ENCODE results near the gene TEX10.
"Not testable (repeated sequence)": the region's sequence is repeated elsewhere in the genome, so short reads cannot be mapped to it uniquely, and the experiment has no call there.

TEX10 gene

DNA sequence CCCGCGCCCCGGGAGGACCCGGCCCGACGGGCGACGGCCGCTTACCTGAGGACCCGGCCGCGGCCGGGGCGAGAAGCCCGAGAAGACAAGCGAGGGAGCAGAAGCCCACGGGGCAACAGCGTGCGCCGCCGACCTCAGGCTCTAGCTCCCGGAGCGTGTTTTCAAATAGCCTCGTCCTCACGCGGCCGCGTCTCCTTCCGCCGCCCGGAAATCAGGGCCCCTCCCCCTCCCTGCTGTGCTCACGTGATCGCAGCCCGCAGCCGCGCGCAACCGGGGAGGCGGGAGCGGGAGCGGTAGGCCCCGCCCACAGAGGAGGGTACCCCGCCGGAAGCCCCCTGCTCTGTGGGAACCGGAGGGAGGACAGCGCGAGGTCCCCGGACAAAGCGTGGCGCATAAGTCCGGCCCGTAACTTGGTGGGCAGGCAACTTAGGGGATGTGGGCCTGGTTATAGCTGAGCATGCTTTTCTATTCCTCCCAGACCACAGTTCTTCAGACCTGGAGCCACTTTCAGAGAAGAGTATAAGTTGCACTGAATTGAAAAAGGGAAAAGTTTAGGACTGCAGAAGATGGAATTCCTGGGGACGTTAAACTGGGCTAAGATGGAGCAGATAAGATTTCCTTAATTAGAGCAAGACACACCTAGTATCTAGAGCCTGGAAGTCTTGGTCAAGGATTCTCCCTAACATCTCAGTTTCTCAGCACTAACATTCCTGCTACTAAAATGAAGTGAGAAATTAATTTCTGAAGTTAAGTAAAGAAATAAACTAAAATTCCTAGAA lies at the start of gene TEX10:
TEX10 (minus strand) TSS at position 216 of the 779 bp plus-strand sequence. CDS start 3,579 bp downstream, outside the sequence.
- DNase-seq (ENCODE audit: low spot score): peak; percentile 87

DNA sequence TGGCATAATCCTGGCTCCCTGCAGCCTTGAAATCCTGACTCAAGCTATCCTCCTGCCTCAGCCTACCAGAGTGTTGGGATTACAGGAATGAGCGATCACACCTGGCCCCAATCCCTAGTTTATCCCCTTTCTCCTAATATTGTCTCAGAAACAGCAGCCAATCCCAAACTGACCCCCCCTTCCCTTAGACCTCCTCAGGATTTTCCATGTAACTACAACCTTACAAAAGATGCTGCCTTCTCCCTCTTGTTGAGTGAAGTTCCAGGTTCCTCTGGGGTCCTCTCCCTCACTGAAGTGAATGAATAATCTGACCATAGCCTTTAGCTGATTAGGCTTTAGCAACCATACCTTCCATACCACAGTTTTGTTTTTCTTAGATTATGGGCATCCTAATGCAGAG lies 48.3 kb upstream of the TEX10 start:
- DNase-seq (ENCODE audit: low spot score): no peak

DNA sequence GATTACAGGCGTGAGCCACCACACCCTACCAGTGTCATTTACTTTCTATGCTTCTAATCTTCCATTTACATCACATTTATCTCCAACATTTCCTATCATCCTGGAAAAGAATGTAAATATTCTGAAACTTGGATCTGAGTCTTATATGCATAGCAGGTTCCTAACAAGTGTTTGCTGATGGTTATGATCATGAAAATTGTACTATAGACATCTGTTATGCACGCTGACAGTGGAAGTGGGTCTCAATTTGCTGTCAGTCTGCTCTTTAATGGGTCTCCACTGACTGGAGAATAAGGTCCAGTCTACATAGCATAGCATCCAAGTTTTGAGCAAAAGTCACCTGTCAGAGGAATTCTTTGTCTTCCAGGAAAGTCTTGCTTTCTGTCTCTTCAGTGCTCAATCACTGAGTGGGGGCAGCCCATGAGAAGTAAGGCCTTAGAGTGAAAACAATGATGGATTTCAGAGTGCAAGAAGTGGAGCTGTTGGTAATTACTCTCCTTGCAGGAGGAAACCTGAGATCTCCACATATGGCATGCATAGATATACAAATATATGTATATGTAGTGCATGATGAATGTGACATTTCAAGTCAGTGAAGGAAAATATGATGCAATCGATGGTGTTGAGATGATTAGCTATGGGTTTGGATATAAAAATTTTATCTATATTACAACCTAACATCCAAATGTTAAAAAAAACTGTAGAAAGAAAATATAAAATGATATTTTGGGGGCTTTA lies 45.0 kb upstream of the TEX10 start:
- DNase-seq (ENCODE audit: low spot score): no peak

DNA sequence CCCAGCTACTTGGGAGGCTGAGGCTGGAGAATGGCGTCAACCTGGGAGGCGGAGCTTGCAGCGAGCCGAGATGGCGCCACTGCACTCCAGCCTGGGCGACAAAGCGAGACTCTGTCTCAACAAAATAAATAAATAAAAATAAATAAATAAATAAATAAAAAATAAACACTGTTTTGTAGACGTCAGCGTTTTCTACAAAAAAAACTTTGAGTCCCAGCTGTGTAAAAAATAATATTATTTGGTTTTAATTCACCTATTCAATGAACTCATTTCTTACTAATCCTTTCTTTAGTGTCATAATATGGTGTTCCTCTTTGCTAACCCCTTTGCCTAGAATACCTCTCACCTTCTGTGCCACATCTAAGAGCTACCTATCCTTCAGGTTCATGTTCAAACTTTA lies 44.0 kb upstream of the TEX10 start:
- no peak for DNase-seq (ENCODE audit: low spot score)

DNA sequence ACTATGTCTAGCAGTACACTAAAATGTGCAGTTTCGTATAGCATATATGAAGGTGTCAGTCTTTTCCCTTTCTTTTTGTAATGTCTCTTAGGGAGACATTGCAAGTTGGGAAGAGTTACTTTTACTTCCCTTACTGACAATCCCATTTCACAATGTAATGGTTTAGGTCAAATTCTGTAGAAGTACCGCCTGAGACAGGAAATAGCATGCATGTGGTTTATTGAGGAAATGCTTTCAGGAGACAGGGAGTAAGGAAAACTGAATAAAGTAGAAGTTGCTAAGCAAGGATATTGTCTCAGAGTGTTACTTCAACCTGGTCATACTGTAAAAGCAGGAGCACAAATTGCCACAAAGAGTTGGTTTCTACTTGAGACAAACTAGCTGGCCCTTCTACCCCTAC lies 42.1 kb upstream of the TEX10 start:
- DNase-seq (ENCODE audit: low spot score): no peak

DNA sequence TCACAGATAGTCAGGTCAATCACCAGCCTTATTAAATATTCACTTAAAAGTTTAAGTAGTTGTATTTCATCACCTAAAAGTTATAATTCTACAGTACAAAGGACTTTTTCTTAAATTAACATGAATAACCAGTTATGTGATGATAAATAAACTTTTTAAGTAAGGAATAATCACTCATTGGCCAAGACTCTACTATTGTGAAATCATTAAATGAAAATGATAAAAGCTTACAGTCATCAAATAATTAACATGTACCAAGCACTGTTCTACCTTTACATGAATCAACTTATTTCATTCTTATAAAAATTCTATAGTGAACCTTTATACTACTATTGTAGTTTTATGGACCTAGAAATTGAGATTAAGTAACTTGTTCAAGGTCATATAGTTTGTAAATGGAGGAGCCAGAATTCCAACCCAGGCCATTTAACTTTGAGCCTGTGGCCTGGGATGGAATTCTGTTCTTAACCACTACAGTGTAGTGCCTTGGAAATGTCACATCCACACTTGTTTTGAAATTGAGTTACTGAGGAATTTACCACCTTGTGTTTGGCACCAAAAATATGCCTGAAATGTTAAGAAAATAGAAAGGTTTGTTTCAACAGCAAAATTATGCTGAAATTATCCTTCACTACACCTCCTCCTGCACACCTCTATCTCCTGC lies 41.4 kb upstream of the TEX10 start:
- DNase-seq (ENCODE audit: low spot score): no peak

DNA sequence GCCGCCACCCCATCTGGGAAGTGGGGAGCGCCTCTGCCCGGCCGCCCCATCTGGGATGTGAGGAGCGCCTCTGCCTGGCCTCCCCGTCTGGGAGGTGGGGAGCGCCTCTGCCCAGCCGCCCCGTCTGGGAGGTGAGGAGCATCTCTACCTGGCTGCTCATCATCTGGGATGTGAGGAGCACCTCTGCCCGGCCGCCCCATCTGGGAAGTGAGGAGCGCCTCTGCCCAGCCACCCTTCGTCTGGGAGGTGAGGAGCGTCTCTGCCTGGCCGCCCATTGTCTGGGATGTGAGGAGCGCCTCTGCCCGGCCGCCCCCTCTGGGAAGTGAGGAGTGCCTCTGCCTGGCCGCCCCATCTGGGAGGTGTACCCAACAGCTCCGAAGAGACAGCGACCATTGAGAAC lies 40.2 kb upstream of the TEX10 start:
- DNase-seq (ENCODE audit: low spot score): not testable (repeated sequence)

DNA sequence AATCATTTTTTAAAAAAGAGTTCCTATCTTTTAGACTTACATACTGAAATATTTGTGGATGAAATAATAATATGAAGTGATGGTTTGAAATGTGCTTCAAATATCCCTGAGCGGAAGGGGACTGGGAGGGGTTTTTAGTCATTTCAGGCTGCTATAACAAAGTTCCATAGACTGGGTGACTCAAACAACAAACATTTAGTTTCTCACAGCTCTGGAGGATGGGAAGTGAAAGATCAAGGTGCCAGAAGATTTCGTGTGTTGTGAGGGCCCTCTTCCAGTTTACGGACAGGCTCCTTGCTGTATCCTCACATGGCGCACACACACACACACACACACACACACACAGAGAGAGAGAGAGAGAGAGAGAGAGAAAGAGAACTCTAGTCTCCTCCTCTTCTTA lies 27.1 kb upstream of the TEX10 start:
- no peak for DNase-seq (ENCODE audit: low spot score)

DNA sequence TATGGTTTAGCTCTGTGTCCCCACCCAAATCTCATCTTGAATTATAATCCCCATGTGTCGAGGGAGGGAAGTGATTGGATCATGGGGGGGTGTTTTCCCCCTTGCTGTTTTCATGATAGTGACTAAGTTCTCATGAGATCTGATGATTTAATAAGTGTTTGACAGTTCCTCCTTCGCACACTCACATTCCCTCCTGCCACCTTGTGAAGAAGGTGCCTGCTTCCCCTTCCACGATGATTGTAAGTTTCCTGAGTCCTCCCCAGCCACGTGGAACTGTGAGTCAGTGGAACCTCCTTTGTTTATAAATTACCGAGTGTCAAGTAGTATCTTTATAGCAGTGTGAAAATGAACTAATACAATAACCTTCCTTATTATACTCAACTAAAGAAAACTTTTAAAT lies 24.3 kb upstream of the TEX10 start:
- no peak for DNase-seq (ENCODE audit: low spot score)

DNA sequence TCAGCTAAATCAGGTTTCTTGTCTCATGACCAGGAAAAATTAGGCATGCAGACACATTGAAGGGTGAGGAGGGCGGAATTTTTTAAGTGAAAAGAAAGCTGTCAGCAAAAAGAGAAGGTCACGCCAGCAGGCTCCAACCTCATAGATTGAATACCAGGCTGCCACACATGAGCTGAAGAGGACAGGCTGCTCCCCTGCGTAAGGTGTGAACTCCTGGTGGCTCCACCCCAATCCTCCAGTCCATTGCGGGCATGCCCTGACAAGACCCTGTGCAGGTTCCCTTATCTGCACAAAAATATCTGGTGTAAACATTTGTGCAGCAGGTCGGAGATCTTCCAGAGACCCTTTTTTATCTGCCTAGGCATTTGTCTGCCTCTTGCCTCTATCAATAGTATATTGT lies 22.9 kb upstream of the TEX10 start:
- DNase-seq (ENCODE audit: low spot score): no peak

DNA sequence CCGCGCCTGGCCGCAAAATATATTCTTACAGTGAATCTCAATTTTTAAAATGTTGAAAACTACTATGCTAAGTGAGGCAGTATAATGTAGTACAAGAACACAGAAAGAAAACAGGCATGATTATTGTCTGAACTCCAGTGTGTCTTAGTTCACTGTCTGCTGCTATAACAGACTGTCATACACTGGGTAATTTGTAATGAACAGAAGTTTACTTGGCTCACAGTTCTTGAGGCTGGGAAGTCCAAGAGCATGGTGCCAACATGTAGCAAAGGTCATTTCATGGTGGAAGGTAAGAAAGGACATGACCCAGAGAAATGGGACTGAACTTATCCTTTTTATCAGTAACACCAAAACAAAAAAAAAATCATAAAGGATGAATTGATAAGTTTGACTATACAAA lies 19.9 kb upstream of the TEX10 start:
- no peak for DNase-seq (ENCODE audit: low spot score)

DNA sequence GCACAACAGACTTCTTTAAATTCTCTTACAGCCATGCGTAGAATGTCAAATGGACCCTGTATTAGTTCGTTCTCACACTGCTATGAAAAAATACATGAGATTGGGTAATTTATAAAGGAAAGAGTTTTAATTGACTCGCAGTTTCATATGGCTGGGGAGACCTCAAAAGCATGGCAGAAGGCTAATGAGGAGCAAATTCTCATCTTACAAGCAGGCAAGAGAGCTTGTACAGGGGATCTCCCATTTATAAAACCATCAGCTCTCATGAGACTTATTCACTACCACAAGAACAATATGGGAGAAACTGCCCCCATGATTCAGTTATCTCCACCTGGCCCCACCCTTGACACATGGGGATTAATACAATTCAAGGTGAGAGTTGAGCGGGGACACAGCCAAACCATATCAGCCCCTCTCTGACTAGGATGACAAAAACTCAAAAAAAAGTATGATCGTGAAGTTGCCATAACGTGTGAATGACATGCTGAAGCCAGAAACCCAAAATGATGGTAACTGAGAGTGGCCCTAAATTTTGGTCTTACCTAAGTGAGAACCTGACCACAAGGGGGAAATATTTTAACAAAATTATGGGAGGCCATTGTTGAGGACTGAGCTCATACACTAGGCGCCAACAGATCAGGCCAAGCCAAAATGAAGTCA lies 17.5 kb upstream of the TEX10 start:
- no peak for DNase-seq (ENCODE audit: low spot score)

DNA sequence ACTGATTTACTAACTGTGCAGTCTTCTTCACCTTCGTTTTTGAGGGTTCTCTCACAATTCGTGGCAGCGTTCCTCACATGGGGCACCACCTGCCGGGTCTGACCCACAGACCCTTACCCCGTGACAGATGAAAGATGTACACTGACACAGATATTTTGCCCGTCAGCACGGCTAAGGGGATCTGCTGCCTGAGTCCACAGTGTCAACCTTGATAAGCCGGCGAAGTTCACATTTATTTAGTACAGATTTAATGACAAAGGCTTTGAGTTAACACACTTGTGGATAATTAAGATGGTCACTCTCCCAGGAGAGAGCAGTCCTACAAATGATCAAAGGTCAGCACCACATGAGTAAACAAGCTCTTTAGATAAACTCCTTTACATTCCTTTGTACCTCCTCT lies 15.9 kb upstream of the TEX10 start:
- no peak for DNase-seq (ENCODE audit: low spot score)

DNA sequence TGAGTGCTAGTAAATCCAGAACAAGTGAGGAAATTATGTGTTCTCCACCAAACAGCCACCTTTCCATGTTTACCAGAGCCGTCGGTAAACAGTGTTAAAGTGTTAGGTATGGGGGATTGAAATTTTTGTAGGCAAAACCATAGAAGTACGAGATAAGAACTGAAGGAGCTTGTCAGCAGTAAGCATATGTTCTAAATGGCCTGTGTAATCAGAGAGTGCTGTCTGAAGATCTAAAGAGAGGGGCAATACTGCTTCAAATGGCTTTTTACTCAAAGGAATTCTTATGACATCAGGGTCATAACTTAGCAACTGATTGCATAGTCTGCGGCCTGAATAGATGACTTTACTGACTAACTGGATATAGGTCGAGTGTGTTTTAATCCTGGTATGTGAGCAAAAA lies 13.4 kb upstream of the TEX10 start:
- no peak for DNase-seq (ENCODE audit: low spot score)

DNA sequence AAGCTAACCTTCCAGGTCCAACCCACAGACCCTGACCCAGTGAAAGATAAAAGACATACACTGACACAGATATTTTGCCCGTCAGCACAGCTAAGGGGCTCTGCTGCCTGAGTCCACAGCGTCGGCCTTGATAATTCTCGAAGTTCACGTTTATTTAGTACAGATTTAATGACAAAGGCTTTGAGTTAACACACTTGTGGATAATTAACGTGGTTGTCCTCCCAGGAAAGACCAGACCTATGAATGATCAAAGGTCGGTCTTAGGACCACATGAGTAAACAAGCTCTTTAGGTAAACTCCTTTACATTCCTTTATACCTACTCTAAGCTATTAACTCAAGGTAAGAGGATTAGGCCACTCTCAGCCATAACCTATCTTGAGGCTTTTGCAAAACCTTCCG lies 11.3 kb upstream of the TEX10 start:
- DNase-seq (ENCODE audit: low spot score): no peak

DNA sequence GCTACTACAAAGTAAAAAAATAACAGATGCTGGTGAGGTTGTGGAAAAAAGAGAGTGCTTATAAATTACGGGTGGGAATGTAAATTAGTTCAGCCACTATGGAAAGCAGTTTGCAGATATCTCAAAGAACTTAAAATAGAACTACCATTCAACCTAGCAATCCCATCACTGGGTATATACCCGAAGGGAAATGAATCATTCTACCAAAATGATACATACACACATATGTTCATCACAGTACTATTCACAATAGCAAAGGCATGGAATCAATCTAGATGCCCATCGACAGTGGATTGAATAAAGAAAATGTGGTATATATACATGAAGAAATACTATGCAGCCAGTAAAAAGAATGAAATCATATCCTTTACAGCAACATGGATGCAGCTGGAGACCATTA lies 6.3 kb upstream of the TEX10 start:
- no peak for DNase-seq (ENCODE audit: low spot score)

DNA sequence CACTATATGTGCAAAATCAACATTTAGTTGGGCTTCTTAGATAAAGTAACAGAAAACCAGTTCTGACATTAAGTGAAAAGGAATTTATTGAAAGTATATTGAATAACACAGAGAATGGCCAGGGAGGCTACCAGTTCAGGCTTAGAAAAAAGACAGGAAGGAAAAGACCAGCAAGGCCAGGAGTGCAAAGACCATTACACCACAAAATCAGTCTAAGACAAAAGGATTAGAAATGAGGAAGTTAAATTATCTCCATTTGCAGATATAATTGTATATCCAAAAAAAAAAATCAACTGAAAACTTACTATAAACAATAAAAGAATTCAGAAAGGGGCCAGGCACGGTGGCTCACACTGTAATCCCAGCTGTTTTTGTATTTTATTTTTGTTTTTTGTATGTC lies 4.8 kb upstream of the TEX10 start:
- DNase-seq (ENCODE audit: low spot score): no peak

DNA sequence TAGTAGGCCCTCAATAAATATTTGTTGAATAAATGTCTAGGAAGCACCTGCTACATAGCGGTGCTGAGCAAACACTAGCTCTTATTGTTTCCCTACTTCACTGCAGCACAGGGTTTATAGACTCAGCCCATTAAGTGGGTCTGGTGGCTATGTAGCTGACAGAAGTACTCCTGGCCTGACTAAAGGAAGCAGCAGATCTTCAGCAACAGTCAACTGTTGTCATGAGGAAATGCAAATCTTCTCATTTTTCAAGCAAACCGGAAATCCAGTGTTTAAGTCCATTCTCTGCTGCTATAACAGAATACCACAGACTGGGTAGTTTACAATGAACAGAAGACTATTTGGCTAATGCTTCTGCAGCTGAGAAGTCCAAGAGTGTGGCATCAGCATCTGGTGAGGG lies 2.8 kb upstream of the TEX10 start:
- no peak for DNase-seq (ENCODE audit: low spot score)

DNA sequence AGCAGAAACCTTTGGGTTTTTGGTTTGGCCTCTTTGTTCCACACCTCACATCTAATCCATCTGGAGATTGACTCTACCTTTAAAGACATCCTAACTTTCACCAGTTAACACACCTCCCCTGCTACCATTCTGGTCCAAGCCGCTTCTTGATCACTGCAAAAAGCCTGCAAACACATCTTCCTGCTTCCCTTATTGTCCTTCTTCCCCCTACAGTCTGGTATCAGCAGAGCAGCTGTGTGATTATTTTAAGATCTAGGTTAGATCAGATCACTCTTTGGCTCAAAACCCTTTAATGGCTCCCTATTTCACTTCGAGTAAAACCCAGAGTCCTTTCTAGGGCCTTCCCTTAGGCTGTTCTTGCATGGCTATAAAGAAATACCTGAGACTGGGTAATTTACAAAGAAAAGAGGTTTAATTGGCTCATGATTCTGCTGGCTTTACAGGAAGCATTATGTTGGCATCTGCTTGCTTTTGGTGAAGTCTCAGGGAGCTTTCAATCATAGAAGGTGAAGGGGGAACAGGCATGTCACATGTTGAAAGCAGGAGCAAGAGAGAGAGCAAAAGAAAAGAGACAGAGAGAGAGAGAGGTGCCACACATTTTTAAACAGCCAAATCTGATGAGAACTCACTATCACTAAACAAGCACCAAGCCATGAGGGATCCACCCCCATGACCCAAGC lies 1.5 kb upstream of the TEX10 start:
- DNase-seq (ENCODE audit: low spot score): no peak

DNA sequence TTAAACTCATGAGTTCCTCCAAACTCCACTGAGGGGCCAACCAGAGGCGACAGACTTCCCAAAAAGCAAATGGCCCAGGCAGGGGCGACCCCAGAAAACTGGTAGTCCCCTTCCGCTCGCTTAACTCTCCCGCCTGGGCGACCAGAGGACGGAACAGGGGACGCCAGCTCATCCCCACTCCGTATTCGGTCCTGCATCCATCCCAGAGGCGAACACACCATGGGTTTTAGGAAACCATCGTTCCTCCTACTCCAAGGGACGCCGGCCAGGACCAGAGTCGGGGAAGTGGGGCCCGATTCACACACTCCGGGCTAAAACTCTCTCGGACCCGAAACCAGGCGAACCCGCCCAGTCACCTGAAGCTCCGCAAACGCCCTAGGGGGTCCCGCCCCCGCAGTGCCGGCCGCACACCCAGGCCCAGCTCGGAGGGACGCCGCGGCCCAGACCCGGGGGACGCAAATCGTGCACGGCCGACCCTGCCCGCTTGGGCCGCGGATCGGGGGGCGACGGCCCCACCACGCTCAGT lies 478 bp downstream of the TEX10 start:
- no peak for DNase-seq (ENCODE audit: low spot score)

DNA sequence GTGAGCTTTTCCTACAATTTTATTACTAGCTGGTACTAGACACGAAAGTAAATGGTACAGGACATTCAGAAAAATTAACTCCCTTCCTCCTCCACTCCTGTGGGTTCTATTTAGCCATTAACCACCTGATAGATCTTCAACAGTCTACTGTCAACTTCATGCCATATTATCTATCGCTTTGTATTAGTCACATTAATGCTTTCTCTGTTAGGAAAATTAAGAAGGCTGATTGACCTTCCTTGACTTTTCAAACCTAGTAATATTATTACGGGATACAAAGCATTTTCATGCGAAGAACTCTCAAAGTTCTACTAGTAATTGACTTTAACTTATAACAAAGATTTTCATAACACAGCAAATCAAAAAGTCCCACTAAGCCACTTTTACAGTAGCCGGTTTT lies 1.2 kb downstream of the TEX10 start:
- no peak for DNase-seq (ENCODE audit: low spot score)

DNA sequence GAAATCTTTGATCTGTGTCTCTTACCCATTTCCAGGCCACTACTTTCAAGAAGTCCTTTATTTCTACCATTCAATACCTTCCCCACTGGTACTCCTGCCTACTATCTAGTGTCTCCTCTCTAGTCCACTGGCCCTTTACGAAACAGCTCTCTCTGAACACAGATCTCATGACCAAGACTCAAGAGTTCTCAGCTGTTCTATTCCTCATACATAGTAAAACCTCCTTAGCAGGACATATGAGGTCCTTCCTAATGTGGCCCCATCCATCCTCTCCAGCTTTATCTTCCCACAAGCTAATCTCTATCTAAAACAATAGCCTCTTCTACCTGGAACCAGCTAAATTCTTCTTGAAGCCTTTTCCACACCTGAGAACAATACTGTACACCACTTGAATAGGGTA lies 2.6 kb downstream of the TEX10 start:
- DNase-seq (ENCODE audit: low spot score): no peak

All from CD4-positive, alpha-beta T cell treated with Interleukin-2 at 100 ng/mL for 4 hours (primary cell).